BE2C (cell line): Measurements from ENCODE around the gene ADAMTS3.

Experiments
- DNase-seq: peaks from one replicate; pipeline ENCODE4 v3.0.0-alpha.2; 2020
- H3K27me3 ChIP-seq: fragments of 250-450 bp; sonication (Bioruptor Pico); 2 replicates; pipeline ENCODE4 v1.5.1; 2020; ENCODE audit warnings: mild to moderate bottlenecking
- H3K36me3 ChIP-seq: fragments of 250-450 bp; sonication (Bioruptor Pico); 2 replicates; pipeline ENCODE4 v1.5.1; 2020; ENCODE audit warnings: mild to moderate bottlenecking
- H3K4me1 ChIP-seq: fragments of 250-450 bp; sonication (Bioruptor Pico); 2 replicates; pipeline ENCODE4 v1.5.1; 2020
- H3K4me3 ChIP-seq: 2 replicates; pipeline ENCODE4 v1.5.1; 2011; ENCODE audit warnings: low read depth, low read length
- H3K9me3 ChIP-seq: fragments of 250-450 bp; sonication (Bioruptor Pico); 2 replicates; pipeline ENCODE4 v1.5.1; 2020
- TF ChIP-seq, protein P1 (sequence below): IDR thresholded peaks from 2 replicates; pipeline ENCODE4 v1.5.1; 2012; ENCODE audit warnings: mild to moderate bottlenecking, low read depth, low read length

Gene ADAMTS3

DNA sequence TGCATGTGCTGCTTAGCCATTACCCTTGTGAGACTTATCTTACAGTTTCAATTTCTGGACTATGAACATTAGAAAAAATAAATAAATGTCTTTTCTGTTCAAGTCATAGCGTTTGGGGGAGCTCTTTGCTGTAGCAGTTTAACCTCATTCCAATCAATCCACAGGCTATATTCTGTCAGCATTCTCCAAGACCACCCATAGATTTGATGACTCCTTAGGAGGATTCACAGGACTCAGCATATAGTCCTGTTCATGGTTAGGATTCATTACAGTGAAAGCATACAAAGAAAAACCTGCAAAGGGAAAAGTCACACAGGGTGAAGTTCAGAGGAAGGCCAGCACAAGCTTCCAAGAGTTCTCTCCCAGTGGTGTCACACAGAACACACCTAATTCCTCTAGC, 180.5 kb downstream of the ADAMTS3 start:
- Histone ChIP-seq H3K4me3 (no peak overlapping the region), H3K9me3 (no peaks in the 10 kb centered on the region), H3K36me3 (no peaks in the 10 kb centered on the region), H3K27me3 (no peaks in the 10 kb centered on the region), H3K4me1 (peaks cover 7% of the 10 kb centered on the region)
- TF ChIP-seq, protein P1, sequence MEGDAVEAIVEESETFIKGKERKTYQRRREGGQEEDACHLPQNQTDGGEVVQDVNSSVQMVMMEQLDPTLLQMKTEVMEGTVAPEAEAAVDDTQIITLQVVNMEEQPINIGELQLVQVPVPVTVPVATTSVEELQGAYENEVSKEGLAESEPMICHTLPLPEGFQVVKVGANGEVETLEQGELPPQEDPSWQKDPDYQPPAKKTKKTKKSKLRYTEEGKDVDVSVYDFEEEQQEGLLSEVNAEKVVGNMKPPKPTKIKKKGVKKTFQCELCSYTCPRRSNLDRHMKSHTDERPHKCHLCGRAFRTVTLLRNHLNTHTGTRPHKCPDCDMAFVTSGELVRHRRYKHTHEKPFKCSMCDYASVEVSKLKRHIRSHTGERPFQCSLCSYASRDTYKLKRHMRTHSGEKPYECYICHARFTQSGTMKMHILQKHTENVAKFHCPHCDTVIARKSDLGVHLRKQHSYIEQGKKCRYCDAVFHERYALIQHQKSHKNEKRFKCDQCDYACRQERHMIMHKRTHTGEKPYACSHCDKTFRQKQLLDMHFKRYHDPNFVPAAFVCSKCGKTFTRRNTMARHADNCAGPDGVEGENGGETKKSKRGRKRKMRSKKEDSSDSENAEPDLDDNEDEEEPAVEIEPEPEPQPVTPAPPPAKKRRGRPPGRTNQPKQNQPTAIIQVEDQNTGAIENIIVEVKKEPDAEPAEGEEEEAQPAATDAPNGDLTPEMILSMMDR, result no peak
- DNase-seq, result no peak

DNA sequence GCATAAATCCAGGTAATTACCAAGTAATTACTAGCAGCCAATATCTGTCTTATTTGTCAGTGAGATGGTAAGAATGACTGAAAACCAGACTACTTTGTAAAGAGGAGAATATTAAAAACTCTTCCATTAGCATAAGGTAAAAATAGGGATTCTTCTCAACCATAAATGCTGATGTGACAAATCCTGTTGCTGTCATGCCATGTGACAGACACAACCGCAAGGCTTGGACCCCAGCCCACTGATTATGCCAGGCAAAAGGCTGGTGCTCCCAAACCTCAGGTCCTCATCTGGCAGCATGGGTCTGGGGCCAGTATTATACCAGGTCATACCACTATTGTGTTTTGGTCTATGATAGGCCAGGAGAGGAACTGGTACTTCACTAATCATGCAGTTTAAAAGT, 181.1 kb downstream of the ADAMTS3 start:
- TF ChIP-seq, protein P1, result no peak
- DNase-seq, result no peak
- Histone ChIP-seq H3K9me3 (no peaks in the 10 kb centered on the region), H3K4me1 (peaks cover 5% of the 10 kb centered on the region), H3K36me3 (no peaks in the 10 kb centered on the region), H3K4me3 (no peak overlapping the region), H3K27me3 (no peaks in the 10 kb centered on the region)

DNA sequence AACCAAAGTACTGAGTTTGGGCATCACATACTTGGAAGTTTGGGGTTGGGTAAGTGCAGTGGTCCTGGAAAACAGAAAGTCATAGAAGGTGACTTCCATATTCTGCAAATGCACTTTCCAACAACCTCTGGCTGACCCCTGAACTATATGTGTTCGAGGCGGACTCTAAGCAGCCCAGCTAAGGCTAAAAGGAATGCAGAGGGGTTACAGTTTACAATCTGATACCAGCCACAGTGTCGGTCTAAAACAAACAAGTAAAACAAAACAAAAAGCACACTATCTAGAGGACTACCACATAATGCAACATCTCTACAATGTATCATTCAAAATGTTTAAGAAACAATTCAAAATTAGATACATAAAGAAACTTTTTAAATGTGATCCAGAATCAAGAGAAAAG, 185.6 kb downstream of the ADAMTS3 start:
- Histone ChIP-seq H3K27me3 (no peaks in the 10 kb centered on the region), H3K9me3 (no peaks in the 10 kb centered on the region), H3K4me1 (peaks cover 14% of the 10 kb centered on the region), H3K36me3 (no peaks in the 10 kb centered on the region), H3K4me3 (no peak overlapping the region)
- DNase-seq, result no peak
- TF ChIP-seq, protein P1, result no peak

DNA sequence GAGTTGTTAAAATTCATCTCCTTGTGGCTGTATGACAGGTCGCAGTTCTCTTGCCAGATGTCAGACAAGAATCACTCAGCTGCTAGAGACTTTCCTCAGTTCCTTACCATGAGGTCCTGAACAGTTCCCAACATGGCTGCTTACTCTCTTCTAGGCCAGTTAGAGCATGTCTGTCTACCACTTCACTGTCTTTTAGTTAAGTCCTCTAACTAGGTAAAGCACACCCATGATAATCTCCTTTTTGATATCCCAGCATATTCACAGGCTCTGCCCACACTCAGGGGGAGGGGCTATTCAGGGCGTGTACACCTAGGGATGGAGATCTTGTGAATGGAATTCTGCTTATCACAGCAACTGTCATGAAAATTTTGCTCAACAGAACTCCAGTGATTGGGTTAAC, 190.1 kb downstream of the ADAMTS3 start:
- Histone ChIP-seq H3K27me3 (no peaks in the 10 kb centered on the region), H3K36me3 (no peaks in the 10 kb centered on the region), H3K9me3 (no peaks in the 10 kb centered on the region), H3K4me3 (no peak overlapping the region), H3K4me1 (peaks cover 17% of the 10 kb centered on the region)
- TF ChIP-seq, protein P1, result no peak
- peak; percentile 17 for DNase-seq

DNA sequence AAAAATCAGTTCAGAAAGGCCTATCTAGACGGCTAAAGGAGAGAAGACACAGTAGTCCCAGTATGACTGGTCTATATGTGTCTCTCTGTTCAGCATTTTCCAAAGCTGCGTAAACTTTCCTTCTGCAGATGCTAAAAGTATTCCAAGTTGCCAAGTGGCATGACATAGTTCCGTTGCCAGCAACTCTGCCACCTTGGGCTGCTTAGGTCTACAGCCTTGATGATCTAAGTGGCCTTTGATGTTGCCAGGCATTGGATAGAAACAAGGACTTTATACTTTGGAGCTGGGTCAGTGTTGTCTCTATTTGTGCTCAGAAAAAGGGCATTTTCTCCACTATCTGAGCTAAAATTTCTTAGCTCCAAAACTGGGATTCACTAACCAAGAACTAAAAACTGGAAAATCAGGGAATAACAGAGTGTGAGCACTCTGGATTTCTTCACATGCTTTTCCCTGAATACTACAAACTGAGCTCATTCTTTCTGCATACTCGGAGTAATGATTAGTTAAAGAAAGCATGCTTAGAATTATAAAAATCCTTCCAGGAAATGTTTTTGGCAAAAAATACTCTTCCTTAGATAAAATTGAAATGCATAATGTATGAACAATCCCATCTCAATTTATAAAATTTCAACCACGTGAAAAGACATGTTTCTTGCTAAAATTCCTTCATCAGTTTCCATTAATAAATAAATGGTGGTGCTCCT, 191.4 kb downstream of the ADAMTS3 start:
- no peaks in the 10 kb centered on the region for H3K27me3 ChIP-seq
- no peaks in the 10 kb centered on the region for H3K36me3 ChIP-seq
- H3K4me1 ChIP-seq, result peaks cover 17% of the 10 kb centered on the region
- no peak for DNase-seq
- no peaks in the 10 kb centered on the region for H3K9me3 ChIP-seq
- no peak overlapping the region for H3K4me3 ChIP-seq
- TF ChIP-seq, protein P1, result no peak

DNA sequence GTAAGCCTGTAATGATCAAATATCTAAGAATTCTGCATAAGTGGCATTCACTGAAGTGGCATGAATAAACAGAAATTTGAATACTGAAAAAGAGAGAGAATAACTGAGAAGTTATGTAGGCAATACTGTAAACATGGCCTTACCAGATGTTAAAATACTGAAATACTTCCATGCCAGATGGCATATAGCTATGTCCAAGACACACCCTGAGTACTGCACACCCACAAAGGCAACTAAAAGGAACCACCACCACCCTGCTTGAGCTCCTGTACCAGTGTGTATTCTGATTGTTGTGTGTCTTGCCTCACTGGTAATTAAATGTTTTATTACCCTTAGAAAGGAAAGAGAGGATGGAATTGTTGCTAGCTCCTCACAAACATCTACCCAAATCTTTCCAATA, 192.1 kb downstream of the ADAMTS3 start:
- no peaks in the 10 kb centered on the region for H3K27me3 ChIP-seq
- TF ChIP-seq, protein P1, result no peak
- H3K4me3 ChIP-seq, result no peak overlapping the region
- peaks cover 17% of the 10 kb centered on the region for H3K4me1 ChIP-seq
- DNase-seq, result no peak
- H3K9me3 ChIP-seq, result no peaks in the 10 kb centered on the region
- no peaks in the 10 kb centered on the region for H3K36me3 ChIP-seq
